HG03354 (cell line): ENCODE results near the gene ALK.
"Not testable (repeated sequence)": the region's sequence is repeated elsewhere in the genome, so short reads cannot be mapped to it uniquely, and the experiment has no call there.

ENCODE experiments used
- ATAC-seq: cut with Tn5 transposase; IDR thresholded peaks from one replicate; pipeline ENCODE4 v1.9.1; 2021; ENCODE audit warnings: mild to moderate bottlenecking; ENCODE audit not compliant: unreplicated experiment, poor library complexity, severe bottlenecking

ALK gene

DNA sequence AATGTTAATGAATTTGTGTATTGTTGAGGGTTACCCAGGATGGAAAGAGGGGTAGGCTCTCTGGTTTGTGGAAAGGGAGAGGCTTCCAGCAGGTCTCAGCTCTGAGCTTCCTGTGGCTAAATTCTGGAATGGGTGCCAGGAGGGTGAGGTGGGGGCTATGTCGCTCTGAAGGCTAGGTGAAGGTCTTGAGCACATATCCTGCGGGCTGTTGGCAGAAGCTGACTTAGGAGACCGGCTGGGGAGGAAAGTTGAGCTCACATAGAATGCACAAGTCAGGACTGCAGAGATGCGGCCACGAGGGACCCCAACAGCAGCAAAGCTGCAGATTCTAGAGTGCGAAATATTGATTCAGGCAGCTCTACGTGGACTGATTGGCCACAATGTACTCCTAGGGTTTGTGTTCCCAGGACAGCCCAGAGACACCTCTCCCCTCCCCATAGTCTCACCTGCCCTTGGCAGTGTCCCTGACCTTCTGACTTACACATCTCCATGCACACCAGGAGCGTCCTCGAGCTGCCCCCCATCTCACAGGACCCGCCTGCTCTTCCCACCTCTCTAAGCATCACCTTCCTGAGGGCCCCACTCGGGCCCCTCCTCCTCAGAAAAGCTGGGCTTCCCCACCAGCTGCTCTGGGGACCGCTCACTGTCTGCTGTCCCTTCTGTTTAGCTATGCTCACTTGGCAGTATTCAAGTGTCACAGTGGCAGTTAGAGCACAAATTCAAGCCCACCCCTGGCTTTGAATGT lies 72.6 kb downstream of the ALK start:
- ATAC-seq: no peak

DNA sequence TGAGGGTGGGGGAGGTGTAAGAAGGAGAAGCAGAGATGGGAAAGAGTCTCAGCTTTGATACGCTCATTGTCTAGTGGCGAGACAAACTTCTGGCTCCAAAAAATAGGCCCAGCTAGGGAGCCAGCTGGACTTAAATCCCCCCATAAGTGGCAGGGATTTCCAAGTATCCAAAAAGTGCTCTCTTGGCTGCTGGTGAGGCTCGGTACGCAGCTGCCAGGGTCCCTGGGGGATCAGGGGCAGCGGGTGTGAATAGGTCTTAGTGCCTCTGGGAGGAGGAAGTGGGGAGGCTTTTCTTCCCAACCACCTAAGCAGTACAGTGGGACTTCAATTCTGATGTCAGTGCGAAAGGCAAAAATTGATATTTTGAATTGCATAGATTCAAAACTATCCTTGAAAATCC lies 73.5 kb downstream of the ALK start:
- no peak for ATAC-seq

DNA sequence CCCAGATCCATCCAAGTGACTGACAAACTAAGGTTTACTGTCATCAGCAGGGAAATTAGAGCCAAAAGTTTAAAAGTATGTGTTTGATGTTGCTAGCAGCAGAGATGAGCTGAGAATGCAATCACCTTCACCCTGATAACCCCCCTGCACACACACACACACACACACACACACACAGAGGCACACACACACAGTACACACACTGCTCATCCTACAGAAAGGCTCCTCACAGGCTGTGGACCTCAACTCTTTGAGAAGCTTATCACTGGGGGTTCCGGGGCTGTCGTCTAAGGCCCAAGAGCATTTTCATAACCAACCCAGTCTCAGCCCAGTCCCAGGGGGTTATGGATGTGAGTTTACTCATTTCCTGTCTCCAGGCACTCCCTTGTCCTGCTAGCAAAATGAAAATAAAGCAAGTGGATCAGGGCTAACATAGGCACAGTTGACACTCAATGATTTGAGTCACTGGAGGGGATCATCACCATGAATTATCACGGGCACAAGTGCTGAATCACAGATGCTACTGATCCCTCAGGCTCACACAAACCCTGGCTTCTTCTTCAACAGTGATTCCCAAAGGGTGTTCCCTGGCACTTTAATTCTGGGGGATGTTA lies 76.6 kb downstream of the ALK start:
- no peak for ATAC-seq

DNA sequence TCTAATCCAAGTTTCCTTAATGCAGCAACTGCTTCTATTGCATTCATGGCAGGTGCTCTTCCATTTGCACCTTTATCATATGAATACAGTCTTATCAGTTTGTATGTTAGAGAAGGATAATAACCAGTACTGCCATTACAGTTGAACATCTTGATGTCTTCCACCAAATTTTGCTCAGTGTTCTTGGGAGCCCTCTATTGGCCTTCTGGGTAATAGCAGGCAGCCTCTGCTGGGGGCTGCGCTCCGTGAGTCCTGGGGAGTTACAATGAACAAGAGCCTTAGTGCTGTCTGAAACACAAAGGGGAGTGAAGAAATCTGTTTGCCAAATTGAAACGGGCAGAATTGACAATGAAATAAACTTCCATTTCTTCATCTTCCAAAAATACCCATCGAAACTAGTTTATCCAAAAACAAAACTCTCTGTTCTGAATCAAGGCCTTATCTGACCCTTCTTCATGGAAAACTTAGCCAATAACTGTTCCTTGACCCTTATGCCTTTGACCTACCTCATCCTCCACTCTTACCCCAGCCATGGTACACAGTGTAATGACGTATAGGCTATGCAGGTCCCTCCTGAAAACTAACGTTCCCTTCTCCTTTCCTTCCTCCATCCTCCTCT lies 79.9 kb downstream of the ALK start:
- ATAC-seq: no peak

DNA sequence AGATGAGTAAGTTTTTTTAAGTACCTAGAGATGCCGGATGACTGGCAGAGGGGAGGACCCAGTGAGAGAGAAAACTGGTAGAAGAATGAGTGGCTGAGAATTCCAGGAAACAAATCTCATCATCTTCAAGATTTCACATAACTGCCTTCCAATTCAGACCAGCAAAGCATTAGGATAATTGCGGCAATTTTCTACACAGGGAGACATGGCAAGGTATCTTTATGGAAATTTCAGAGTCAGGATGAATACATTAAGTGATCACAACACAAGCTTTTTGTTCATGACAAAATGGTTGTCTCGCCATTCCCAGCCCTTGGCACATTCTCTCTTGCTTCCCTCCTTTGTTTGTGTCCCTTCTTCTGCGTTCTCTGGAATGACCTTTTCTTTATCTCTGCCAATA lies 82.1 kb downstream of the ALK start:
- ATAC-seq: no peak

DNA sequence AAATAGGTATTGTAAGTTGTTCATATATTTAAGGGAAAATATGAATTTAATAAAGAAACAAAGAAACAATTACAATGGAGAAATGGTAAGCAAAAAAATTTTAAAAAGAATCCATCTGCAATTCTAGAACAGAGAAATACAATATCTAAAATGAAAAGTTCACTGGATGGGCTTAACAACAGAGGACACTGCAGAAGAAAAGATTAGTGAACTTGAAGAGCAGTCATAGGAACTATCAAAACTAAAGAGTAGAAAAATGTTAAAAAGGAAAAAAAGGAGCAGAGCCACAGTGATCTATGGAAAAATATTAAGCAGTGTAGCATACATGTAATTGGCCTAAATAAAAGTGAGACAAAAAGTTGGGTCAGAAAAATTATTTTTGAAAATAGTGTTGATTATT lies 83.5 kb downstream of the ALK start:
- ATAC-seq: no peak

DNA sequence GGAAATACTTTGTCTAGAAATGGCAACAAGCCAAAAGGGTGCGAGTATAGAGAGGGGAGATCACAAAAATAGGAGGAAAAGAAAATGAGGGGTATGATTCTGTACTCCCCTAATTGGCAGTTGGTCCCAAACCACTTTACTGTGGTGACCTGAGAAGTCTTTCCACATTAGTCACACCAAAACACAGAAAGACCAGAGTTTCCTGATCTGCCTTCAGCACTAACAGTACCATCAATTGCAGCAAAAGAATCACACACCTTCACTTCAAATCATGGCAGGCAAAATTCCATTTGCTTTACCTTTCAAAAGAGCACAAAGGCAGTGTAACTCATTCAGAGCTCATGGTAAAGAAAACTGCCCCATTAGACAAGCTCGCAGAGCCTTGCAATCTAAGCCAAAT lies 86.8 kb downstream of the ALK start:
- no peak for ATAC-seq

DNA sequence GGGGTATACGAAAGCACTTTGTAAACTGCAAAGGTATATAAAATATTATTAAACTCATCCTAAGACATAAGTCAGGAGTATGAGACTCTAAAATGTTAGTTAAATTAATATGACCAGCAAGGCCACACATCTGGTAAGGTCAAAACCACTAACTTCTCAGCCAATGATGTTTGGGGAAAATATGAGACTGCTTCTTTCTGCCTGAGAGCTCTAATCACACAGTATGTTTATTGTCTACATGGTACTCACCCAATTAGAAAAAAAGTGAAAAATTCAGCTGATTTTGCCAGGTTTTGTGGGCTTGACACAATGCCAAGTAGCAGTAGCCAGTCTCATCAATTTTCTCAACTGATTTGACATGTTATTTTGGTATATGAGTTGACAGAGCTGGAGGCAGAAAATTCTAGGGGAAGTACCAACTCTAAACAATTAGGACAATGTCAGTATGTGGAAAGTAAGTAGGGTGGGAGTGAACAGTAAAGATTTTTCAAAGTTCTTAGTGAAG lies 87.3 kb downstream of the ALK start:
- no peak for ATAC-seq

DNA sequence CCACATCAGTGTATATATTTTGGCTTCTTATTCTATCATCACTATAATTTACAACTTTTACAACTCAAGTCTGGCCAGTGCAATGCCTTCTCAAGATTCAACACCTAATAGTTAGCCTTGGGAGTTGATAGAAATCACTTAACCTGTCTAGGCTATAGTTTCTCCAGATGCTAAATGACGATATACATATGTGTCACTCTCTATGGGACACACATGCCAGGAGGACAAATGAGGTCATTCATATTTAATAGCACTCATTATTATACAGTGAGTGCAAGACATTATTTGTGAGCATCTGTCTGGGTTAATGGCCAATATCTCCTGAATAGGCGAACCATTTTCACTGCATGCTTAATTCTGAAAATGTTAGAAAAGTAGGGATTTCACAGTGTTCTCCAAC lies 89.8 kb downstream of the ALK start:
- no peak for ATAC-seq

DNA sequence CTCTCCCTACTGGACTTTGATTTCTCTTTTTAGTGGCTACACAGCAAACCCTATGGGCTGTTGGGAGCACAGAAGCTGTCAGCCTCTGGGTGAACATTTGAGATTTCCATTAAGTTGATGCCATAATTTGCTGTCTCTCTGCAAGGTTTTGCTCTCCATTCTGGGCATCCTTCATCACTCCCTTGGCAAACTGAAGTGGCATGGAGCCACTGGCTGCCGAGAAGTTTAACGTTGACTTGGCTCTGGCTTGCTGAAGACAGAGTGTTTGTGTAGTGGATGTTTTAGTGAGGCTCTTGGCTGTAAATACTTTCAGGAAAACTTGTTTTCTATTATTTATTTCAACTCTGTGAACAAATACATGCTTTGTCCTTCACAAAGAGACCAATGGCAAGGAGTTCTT lies 91.5 kb downstream of the ALK start:
- ATAC-seq: no peak

DNA sequence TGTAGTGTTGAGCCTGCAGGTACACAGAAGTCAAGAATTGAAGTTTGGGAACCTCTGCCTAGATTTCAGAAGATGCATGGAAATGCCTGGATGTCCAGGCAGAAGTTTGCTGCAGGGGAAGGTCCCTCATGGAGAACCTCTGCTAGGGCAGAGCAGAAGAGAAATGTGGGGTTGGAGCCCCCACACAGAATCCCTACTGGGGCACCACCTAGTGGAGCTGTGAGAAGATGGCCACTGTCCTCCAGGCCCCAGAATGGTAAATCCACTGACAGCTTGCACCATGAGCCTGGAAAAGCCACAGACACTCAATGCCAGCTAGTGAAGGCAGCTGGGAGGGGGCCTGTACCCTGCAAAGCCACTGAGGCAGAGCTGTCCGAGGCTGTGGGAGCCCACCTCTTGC lies 97.2 kb downstream of the ALK start:
- not testable (repeated sequence) for ATAC-seq

DNA sequence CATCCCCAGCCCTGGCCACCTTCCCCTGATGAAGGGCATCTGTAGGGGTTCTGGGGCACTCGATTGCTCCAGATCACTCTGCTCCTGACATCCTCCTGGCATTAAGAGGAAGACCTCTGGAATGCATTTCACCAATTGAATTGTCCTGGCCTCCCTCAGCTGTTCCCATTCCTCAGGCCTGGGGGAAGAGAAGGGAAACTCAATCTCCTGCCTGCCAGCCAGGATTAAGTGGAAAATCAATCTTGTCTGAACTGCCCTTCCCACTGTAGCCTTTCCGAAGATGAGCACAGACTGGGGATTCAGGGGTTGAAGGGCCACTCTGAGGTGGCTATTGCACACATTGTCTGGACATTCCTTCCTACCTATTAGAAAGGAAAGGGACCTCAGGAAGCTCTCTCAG lies 99.8 kb downstream of the ALK start:
- no peak for ATAC-seq

DNA sequence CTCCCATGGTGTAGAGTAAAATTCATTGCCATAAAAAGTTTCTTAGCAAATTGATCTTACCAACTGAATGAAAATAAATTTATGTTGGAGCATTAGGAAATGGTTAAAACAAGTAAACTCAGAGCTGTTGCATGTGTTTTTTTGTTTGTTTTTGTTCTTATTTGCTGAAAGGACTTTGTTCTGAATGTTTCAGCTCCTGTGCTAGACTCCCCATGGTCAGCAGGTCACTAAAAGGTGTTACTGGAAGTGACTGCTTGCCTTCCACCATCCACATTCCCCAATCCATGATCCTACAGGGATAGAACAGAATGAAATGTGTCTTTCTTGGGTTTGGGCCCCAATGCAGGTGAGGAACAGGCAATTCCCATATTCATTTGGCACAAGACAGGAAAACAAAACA lies 101.8 kb downstream of the ALK start:
- ATAC-seq: no peak

DNA sequence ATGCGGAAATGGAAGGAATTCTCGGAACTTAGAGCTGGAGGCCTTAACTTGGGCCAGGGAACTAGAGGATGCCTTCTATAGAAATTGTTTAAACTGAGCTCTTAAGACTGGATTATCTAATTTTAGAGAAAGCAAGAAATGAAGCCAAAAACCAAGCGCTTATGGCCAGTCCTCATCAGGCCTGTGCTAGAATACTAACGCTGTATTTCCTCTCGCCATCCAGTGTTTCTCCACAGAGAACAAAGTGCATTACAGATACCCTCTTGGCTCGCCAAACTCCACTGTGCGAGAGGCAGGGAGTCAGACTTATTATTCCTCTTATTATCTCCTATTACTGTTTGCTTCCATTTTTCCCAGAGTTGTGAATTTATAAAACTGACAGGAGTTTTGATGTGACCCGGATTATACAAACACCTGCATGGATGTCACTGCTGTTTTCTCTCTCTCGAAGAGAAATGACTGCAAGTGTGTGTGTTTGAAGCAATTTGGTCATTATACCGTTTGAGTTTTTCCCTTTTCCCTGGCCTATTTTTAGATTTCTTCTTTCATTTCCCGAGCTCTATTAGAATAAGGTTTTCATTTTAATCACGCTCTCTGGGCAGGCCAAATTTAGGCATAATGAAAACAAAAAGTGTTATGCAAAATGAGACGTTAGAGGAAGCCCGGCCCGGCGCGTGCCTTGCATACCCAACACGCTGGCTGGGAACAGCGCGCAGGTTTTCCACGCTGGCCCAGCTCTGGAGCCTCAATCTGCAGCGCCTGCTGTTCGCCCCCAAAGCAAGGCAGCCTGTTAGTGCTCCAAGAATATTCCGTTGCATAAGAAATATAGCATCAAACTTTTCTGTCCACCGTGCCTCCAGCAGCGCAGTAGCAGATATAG lies 103.3 kb downstream of the ALK start:
- no peak for ATAC-seq

DNA sequence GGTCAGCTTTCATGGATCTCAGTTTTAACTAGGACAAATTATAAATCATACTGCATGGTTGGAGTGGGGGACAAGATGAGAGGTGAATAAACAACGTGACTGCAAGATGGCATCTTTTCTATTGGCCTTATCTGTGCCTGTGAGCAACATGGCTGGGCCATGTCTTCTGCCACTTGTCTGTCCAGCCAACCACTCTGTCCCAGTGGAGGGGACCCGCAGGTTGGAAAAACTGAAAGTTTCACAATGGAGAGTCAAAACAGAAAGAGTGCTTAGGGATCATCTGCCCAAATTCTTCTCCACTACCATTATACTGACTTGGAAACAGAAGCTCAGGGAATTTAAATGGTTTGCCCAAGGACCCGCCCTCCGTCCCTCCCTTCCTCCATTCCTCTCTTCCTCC lies 104.1 kb downstream of the ALK start:
- ATAC-seq: no peak

DNA sequence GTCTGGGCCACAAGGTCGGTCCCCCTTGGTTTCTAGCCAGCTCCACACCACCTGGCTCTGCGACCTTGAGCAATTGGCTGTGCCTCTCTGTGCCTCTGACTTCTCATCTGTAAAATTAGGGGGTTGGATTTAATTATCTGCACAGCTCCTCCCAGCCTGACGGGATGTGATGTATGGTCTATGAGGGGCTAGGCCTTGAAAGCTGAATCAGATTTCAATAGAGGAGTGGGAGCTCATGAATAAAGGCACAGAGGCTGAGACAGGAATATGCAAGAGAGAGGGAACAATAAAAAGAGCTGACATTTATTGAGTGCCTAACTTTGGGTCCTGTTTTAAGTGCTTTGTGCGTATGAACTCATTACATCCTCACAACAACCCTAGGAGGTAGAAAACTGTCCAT lies 104.7 kb downstream of the ALK start:
- ATAC-seq: no peak

DNA sequence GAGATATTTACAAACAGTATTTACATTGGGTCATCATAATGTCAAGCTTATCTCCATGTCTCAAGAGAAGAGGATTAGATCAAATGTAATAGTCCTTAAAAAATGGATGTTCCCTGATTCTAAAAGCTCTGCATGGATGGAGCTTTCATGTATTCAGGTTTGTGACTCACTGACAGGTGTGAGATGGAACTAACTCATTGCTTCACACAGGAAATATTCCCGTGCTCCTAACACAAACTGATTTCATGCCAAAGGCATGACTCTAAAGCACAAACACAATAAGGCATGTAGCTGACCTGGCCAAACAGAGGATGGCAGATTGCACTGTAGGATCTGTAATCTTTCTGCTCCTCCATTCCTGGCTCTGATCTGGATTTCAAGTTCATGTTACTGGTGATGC lies 110.0 kb downstream of the ALK start:
- ATAC-seq: no peak

DNA sequence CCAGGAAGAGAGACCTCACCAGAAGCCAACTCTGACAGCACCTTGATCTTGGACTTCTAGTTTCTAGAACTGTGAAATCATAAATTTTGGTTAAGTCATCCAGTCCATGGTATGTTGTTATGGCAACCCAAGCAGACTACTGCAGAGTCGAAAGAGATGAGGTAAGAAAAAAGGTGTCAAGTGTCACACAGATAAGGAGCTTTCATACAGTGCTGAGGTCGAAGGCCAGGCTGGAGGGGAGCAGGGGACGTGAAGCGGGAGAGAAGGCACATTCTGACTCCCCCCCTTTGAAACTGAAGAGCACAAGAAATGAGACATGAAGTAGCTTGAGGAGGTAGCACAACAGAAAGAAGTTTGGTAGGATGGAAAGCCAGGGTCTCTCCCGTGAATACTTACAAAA lies 110.4 kb downstream of the ALK start:
- ATAC-seq: no peak

DNA sequence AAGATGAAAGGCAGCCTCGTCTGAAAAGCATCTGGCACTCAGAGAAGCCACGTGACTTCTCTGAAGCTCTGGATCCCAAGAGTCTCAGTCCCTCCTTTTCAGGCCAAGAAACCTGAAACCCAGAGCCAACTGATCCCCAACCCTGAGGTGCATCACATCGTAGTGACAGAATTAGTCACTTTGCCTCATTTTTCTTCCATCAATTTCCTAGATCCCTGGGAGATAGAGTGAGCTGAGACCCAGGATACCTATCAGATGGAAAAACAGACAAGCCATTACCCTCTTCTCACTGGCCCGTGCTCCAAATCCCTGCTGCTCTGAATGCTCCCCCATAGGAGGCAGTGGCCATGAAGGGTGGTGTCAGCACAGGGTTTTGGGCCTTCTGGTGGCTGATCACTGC lies 113.1 kb downstream of the ALK start:
- no peak for ATAC-seq

DNA sequence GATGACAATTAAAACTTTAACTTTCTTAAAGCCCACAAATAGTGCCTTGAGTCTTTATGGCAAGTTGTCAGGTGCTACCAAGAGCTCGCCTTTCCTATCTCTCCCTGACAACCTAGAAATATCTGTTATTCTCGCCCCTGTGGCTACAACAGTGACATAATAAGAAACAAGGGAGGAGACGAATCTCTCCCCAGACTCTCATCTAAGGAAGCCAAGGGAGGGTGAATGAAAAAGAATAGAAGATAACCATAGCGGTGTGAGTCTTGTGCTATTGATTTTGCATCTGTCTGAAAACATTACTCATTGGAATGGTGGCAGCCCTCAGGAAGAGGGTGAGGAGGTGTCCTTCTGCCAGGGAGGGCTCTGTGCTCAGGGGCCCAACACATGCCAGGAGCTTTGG lies 114.3 kb downstream of the ALK start:
- no peak for ATAC-seq
